ENCODE measurements around the gene TACC3. TPM values are rescaled to one million over a fixed set of nuclear protein-coding genes. Genes with fewer than 3 reads are reported as not detected.
A peak's percentile ranks its signal among the peaks of the same experiment; 100 is the strongest.

TACC3 gene
- total RNA-seq, 4 donors from 2014 or later: 8.6 to 15.0 (median 11.9) TPM

DNA sequence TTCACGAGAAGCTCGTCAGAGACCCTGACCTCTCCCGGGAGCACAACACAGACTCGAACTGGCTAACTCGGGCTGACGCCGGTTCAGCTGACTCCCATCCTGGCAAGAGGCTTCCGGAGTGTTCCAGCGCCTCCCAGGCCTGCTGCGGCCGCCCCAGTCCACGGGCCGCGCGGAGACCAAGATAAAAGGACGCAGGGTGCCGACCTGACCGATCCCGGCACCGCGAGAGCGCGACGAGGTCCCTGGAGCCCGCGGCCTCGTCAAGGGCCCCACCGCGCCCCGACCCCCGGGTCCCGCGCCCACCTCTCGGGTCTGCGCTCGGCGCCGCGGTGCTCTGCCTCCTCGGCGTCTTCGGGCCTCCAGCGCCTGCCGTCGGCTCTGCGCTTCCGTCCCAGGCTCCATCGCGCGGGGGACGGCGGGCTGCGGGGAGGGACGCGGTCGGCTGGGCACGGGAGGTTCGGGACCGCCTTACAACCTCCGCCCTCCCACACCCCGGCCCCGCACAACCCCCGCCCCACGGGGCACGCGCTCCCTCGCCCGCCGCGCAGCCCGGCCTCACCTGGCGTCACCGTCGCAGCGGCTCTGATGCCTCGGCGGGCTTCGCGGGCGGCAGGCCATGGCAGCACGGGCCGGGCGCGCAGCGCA, 9.6 kb upstream of the TACC3 start:
- Histone ChIP-seq H3K4me3 (peak overlapping the region; percentile 67 to 91 (median 79)), H3K27ac (peak overlapping the region; percentile 95 to 100 (median 98)), H3K36me3 (peaks cover 0 to 22% (median 0%) of the 10 kb centered on the region in 3 donors), H3K9me3 (no peaks in the 10 kb centered on the region), H3K27me3 (no peaks in the 10 kb centered on the region), H3K4me1 (peaks cover 0 to 61% (median 27%) of the 10 kb centered on the region in 4 donors)
- TF ChIP-seq POLR2A (IDR thresholded peaks at IDR 0.05) (no peak), EP300 (IDR thresholded peaks at IDR 0.05) (peak in 1 of 2 donors; percentile 33), CTCF (IDR thresholded peaks at IDR 0.05) (peak in 1 of 5 experiments; percentile 8)
- WGBS, 2 donors: 0 to 2% methylated on average over 9 to 30 of the region's 85 CpGs
- no peak for DNase-seq (ENCODE audit: low spot score in 2 of 2)

- peaks cover 0 to 29% (median 0%) of the 10 kb centered on the region in 3 donors for H3K36me3 ChIP-seq
- peak within 1 kb of the TSS; percentile 67 to 91 (median 79) for H3K4me3 ChIP-seq
- peak within 1 kb of the TSS; percentile 97 to 100 (median 100) for H3K27ac ChIP-seq
- 0% methylated on average over 2 of the region's 98 CpGs for WGBS, 2 donors
- H3K4me1 ChIP-seq: peaks cover 0 to 62% (median 27%) of the 10 kb centered on the region in 4 donors
- no peaks in the 10 kb centered on the region for H3K27me3 ChIP-seq
- no peaks in the 10 kb centered on the region for H3K9me3 ChIP-seq
- TF ChIP-seq POLR2A (IDR thresholded peaks at IDR 0.05) (peak; percentile 85 to 87), EP300 (IDR thresholded peaks at IDR 0.05) (peak; percentile 56 to 74), CTCF (IDR thresholded peaks at IDR 0.05) (peak in 2 of 5 experiments; percentile 47)
- peak; percentile 90 to 91 for DNase-seq (ENCODE audit: low spot score in 2 of 2)
These were observed 8.9 kb upstream of the TACC3 start, which contains the start of gene SLBP for GRCh38 chr4:1712216-1713002. Gene SLBP, minus strand, starts transcription at chr4:1712319. Its CDS starts 131 bp downstream, at chr4:1712188.

GRCh38 chr4:1713003-1713851, 8.1 kb upstream of the TACC3 start:
- peak overlapping the region; percentile 58 to 91 (median 76) for H3K4me3 ChIP-seq
- H3K9me3 ChIP-seq: no peaks in the 10 kb centered on the region
- peak overlapping the region; percentile 97 to 100 (median 100) for H3K27ac ChIP-seq
- DNase-seq (ENCODE audit: low spot score in 2 of 2): no peak
- TF ChIP-seq CTCF (IDR thresholded peaks at IDR 0.05) (no peak), EP300 (IDR thresholded peaks at IDR 0.05) (no peak), POLR2A (IDR thresholded peaks at IDR 0.05) (no peak)
- no peaks in the 10 kb centered on the region for H3K27me3 ChIP-seq
- 28 to 34% methylated on average over 25 to 34 of the region's 35 CpGs for WGBS, 2 donors
- H3K4me1 ChIP-seq: peaks cover 0 to 70% (median 27%) of the 10 kb centered on the region in 4 donors
- H3K36me3 ChIP-seq: peaks cover 0 to 37% (median 0%) of the 10 kb centered on the region in 3 donors

GRCh38 chr4:1714303-1715001, 6.9 kb upstream of the TACC3 start:
- TF ChIP-seq POLR2A (IDR thresholded peaks at IDR 0.05) (no peak), EP300 (IDR thresholded peaks at IDR 0.05) (no peak), CTCF (IDR thresholded peaks at IDR 0.05) (no peak)

More at GRCh38 chr4:1714303-1715001, 6.9 kb upstream of the TACC3 start:
- Histone ChIP-seq H3K36me3 (peaks cover 0 to 44% (median 0%) of the 10 kb centered on the region in 3 donors), H3K4me3 (no peak overlapping the region), H3K27ac (peak overlapping the region in 1 of 4 donors; percentile 19), H3K9me3 (no peaks in the 10 kb centered on the region), H3K4me1 (peaks cover 0 to 71% (median 32%) of the 10 kb centered on the region in 4 donors), H3K27me3 (no peaks in the 10 kb centered on the region)
- 49 to 63% methylated on average over 9 of the region's 9 CpGs for WGBS, 2 donors
- no peak for DNase-seq (ENCODE audit: low spot score in 2 of 2)
